Smooth muscle cell (in vitro differentiated cells): ENCODE data around the gene CLSTN2. TPM values are rescaled to one million over a fixed set of nuclear protein-coding genes. Genes with fewer than 3 reads are reported as not detected.

ENCODE experiments used
- DNase-seq: peaks from one replicate; lab custom pipeline; 2025; ENCODE audit not compliant: unreplicated experiment; lab: John Stamatoyannopoulos, UW
- H2AFZ ChIP-seq: fragments of 200-600 bp; sonication (generic); 2 replicates; pipeline ENCODE4 v1.6.0; 2016; ENCODE audit warnings: antibody characterized with exemption, low read depth, mild to moderate bottlenecking
- H3F3A ChIP-seq: fragments of 200-600 bp; sonication (generic); 2 replicates; pipeline ENCODE4 v1.6.0; 2017; ENCODE audit warnings: antibody characterized with exemption, low read depth
- H3K27ac ChIP-seq: fragments of 200-600 bp; sonication (generic); 2 replicates; pipeline ENCODE4 v1.5.1; 2016; ENCODE audit warnings: low read depth, mild to moderate bottlenecking
- H3K27me3 ChIP-seq: fragments of 200-600 bp; sonication (generic); 2 replicates; pipeline ENCODE4 v1.6.1; 2016; ENCODE audit warnings: low read depth, mild to moderate bottlenecking
- H3K36me3 ChIP-seq: fragments of 200-600 bp; sonication (generic); 2 replicates; pipeline ENCODE4 v1.5.1; 2016; ENCODE audit warnings: low read depth
- H3K4me1 ChIP-seq: fragments of 200-600 bp; sonication (generic); 2 replicates; pipeline ENCODE4 v1.5.1; 2016; ENCODE audit warnings: low read depth
- H3K4me2 ChIP-seq: fragments of 200-600 bp; sonication (generic); 2 replicates; pipeline ENCODE4 v1.6.0; 2016; ENCODE audit warnings: mild to moderate bottlenecking
- H3K4me3 ChIP-seq: fragments of 200-600 bp; sonication (generic); 2 replicates; pipeline ENCODE4 v1.5.1; 2016; ENCODE audit warnings: mild to moderate bottlenecking
- H3K79me2 ChIP-seq: fragments of 200-600 bp; sonication (generic); 2 replicates; pipeline ENCODE4 v1.6.0; 2016; ENCODE audit warnings: low read depth, mild to moderate bottlenecking
- H3K9ac ChIP-seq: fragments of 200-600 bp; sonication (generic); 2 replicates; pipeline ENCODE4 v1.6.0; 2016; ENCODE audit warnings: low read depth
- H3K9me3 ChIP-seq: fragments of 200-600 bp; sonication (generic); replicated peaks from 2 replicates; pipeline ENCODE4 v1.5.1; 2016; ENCODE audit warnings: low read depth
- H4K20me1 ChIP-seq: fragments of 200-600 bp; sonication (generic); 2 replicates; pipeline ENCODE4 v1.6.0; 2016; ENCODE audit warnings: low read depth
- WGBS: methylation state at CpG from one replicate; pipeline ENCODE4 v1.1.7; 2016; ENCODE audit warnings: low lambda C conversion rate; 5-methylcytosine and 5-hydroxymethylcytosine counted together
- polyA plus RNA-seq: library from polyadenylated mRNA; unstranded; fragments of >200 nt; fragmentation: Nextera tagmentation; extraction: Ambion mirVana; gene quantifications from 2 replicates; pipeline ENCODE4 v1.2.1, GENCODE V29; 2016
- total RNA-seq: library from RNA; depleted of rRNA; stranded (reverse); fragments of >200 nt; gene quantifications from 2 replicates; pipeline ENCODE4 v1.2.3, GENCODE V29; 2014
- TF ChIP-seq, protein P1 (sequence below): fragments of 200-600 bp; sonication (generic); IDR thresholded peaks from 2 replicates; pipeline ENCODE4 v1.5.1; 2017; ENCODE audit warnings: borderline replicate concordance, mild to moderate bottlenecking, antibody characterized with exemption; ENCODE audit not compliant: insufficient read depth, poor library complexity, severe bottlenecking

The CLSTN2 gene
- total and polyA plus RNA-seq, 2 experiments from 2014 or later, result 0.91 to 1.5 TPM

DNA sequence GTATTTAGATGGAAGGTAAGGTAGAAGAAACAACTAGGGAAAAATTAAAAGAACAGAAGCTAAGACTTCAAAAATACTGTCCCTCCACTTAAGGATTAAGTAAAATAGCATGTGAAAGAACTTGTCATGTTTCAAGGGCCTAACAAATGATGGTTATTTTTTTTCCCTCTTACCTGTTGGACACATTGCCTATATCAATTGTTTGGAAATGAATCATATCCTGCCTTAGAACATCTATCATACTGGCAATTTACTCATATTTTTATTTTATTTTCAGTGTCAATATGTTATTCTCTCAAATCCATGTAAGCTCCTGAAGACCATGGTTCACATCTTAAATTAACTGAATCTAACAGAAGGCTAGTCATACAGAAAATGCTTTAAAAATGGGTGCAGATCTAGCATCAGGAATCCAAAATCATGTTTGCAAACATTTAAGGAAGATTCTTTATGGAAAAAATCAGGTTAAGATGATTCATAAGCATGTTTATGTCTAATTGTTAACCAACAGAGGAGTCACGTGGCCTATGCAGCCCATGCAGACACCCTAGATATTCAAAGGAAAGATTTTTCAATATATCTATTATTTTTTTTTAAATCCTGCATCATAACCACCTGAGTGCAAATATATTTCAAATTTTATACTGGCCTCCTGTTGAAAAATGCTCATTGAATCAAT lies 607.1 kb downstream of the CLSTN2 start:
- Histone ChIP-seq H3K4me1 (no peaks in the 10 kb centered on the region), H3K36me3 (no peaks in the 10 kb centered on the region), H3K9me3 (no peaks in the 10 kb centered on the region), H3K4me2 (no peak overlapping the region), H3K27me3 (no peaks in the 10 kb centered on the region), H3F3A (no peaks in the 10 kb centered on the region), H3K4me3 (no peak overlapping the region), H3K9ac (no peak overlapping the region), H3K27ac (no peak overlapping the region), H4K20me1 (no peaks in the 10 kb centered on the region), H2AFZ (no peak overlapping the region), H3K79me2 (no peaks in the 10 kb centered on the region)
- no peak for DNase-seq
- WGBS, result 84% methylated on average over 1 of the region's 1 CpG
- TF ChIP-seq, protein P1, sequence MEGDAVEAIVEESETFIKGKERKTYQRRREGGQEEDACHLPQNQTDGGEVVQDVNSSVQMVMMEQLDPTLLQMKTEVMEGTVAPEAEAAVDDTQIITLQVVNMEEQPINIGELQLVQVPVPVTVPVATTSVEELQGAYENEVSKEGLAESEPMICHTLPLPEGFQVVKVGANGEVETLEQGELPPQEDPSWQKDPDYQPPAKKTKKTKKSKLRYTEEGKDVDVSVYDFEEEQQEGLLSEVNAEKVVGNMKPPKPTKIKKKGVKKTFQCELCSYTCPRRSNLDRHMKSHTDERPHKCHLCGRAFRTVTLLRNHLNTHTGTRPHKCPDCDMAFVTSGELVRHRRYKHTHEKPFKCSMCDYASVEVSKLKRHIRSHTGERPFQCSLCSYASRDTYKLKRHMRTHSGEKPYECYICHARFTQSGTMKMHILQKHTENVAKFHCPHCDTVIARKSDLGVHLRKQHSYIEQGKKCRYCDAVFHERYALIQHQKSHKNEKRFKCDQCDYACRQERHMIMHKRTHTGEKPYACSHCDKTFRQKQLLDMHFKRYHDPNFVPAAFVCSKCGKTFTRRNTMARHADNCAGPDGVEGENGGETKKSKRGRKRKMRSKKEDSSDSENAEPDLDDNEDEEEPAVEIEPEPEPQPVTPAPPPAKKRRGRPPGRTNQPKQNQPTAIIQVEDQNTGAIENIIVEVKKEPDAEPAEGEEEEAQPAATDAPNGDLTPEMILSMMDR, result no peak

DNA sequence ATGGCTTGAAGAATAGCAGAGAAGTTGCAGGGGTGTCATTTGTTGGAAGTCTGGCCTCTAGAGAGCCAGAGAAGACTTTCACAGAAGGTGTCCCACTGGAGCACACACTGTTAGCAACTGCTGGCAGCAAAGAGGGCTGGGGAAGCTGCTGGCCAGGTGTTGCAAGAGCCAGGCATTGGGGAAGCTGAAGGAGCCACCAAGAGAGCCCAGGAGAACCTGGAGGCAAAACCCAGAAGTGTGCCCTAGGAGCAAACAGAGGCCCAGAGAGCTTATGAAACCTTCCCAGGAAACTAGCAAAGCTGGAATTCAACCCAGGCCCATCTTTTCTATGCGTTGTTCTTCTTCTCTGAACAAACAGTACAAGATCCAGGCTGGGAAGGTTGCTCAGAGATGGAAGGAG lies 610.2 kb downstream of the CLSTN2 start:
- WGBS, result 81% methylated on average over 1 of the region's 1 CpG
- Histone ChIP-seq H3K9me3 (no peaks in the 10 kb centered on the region), H3K9ac (no peak overlapping the region), H3K27ac (no peak overlapping the region), H3K27me3 (no peaks in the 10 kb centered on the region), H2AFZ (no peak overlapping the region), H3K4me2 (no peak overlapping the region), H3K4me3 (no peak overlapping the region), H3K79me2 (no peaks in the 10 kb centered on the region), H3F3A (no peaks in the 10 kb centered on the region), H3K4me1 (no peaks in the 10 kb centered on the region), H4K20me1 (no peaks in the 10 kb centered on the region), H3K36me3 (no peaks in the 10 kb centered on the region)
- DNase-seq, result no peak
- TF ChIP-seq, protein P1, result no peak

DNA sequence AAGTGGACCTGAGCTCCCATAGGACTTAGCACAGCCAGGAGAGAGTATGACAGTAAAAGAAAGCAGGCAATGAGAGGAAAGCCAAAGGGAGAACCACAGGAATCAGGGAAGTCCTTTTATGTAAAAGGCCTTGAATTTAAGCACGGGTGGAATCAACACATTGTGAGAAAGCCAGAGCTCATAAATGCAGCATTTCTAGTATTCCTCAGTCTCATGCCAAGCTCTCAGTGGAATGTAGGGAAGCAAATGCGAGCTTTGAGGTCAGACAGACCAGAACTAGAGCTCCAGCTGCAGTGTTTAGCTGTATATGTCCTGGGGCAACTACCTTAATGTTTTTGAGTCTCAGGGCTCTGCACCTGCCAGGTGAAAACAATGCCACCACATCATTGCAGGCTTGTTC lies 610.8 kb downstream of the CLSTN2 start:
- 29% methylated on average over 2 of the region's 2 CpGs for WGBS
- TF ChIP-seq, protein P1, result no peak

DNA sequence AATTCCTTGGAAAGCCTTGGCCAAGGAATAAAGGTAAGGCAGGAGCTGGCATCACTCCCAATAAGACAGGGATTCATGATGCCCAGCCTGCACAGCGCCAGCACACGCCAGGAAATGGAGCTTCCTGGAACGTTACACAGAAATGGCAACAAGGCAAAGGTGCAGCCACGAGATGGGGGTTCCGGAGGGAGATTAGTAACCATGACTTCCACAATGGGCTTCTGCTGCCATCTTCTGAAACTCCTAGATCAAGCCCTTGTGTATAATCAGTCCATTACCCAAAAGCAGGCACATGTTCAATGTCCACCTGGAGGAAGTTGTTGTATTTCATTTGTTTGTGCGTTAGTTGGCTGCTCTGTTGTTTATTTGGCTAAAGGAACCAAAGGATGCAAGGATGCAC lies 611.7 kb downstream of the CLSTN2 start:
- Histone ChIP-seq H3K27ac (no peak overlapping the region), H3K4me2 (no peak overlapping the region), H3K27me3 (no peaks in the 10 kb centered on the region), H3K9ac (no peak overlapping the region), H2AFZ (no peak overlapping the region), H3K4me3 (no peak overlapping the region), H3K79me2 (no peaks in the 10 kb centered on the region), H3K4me1 (no peaks in the 10 kb centered on the region), H4K20me1 (no peaks in the 10 kb centered on the region), H3K9me3 (no peaks in the 10 kb centered on the region), H3F3A (no peaks in the 10 kb centered on the region), H3K36me3 (no peaks in the 10 kb centered on the region)
- TF ChIP-seq, protein P1, result no peak
- DNase-seq, result no peak
- 93% methylated on average over 6 of the region's 6 CpGs for WGBS

More for the DNA sequence above, 610.8 kb downstream of the CLSTN2 start:
- no peak overlapping the region for H3K9ac ChIP-seq
- H3K27ac ChIP-seq, result no peak overlapping the region
- H3F3A ChIP-seq, result no peaks in the 10 kb centered on the region
- DNase-seq, result no peak
- no peaks in the 10 kb centered on the region for H3K79me2 ChIP-seq
- H3K27me3 ChIP-seq, result no peaks in the 10 kb centered on the region
- no peaks in the 10 kb centered on the region for H4K20me1 ChIP-seq
- no peaks in the 10 kb centered on the region for H3K4me1 ChIP-seq
- no peak overlapping the region for H2AFZ ChIP-seq
- no peaks in the 10 kb centered on the region for H3K9me3 ChIP-seq
- H3K36me3 ChIP-seq, result no peaks in the 10 kb centered on the region
- no peak overlapping the region for H3K4me2 ChIP-seq
- H3K4me3 ChIP-seq, result no peak overlapping the region
